ENCODE measurements around the gene WBP1.
"Not testable (repeated sequence)": the region's sequence is repeated elsewhere in the genome, so short reads cannot be mapped to it uniquely, and the experiment has no call there.

- not testable (repeated sequence) for TF ChIP-seq EZH2 (IDR thresholded peaks at IDR 0.05; ENCODE audit: low read length, unreplicated experiment); CTCF (conservative IDR thresholded peaks at IDR 0.05; ENCODE audit: low read depth, low read length)
These were observed 25.5 kb downstream of the WBP1 start for GRCh38 chr2:74483675-74484164.

All from PC-3 (cell line).